HepG2 (cell line): ENCODE measurements around the gene CC2D1A.

Source experiments
- GATAD2A ChIP-seq: IDR thresholded peaks from 2 replicates; pipeline ENCODE4 v1.6.1; 2016
- HDAC2 ChIP-seq: sonication (generic); formaldehyde crosslinking; IDR thresholded peaks from 2 replicates; pipeline ENCODE4 v1.4.0; 2020; ENCODE audit warnings: missing genetic modification reagents
- KAT7 ChIP-seq: IDR thresholded peaks from 2 replicates; pipeline ENCODE4 v1.6.1; 2018; ENCODE audit warnings: borderline replicate concordance, missing compliant biosample characterization
- MAFF ChIP-seq: IDR thresholded peaks from 2 replicates; pipeline ENCODE4 v1.6.1; 2011; ENCODE audit warnings: low read depth, low read length, improper control_type of control experiment
- NCOR1 ChIP-seq: fragments of 200-600 bp; sonication (generic); IDR thresholded peaks from 2 replicates; pipeline ENCODE4 v1.7.0; 2017; ENCODE audit warnings: antibody characterized with exemption, low read length, borderline replicate concordance
- NFRKB ChIP-seq: fragments of 450-650 bp; IDR thresholded peaks from 2 replicates; pipeline ENCODE4 v1.6.1; 2017
- POLR2A ChIP-seq, 2 experiments: IDR thresholded peaks; 2 replicates each; pipeline ENCODE4 v1.6.1; 2011; ENCODE audit warnings: low read depth in 2 of 2, low read length in 2 of 2, mild to moderate bottlenecking in 1 of 2, moderate library complexity in 1 of 2; ENCODE audit not compliant: insufficient read depth in 1 of 2
- POLR2AphosphoS5 ChIP-seq: IDR thresholded peaks from 2 replicates; pipeline ENCODE4 v1.6.1; 2012; ENCODE audit warnings: low read depth, low read length
- RBM39 ChIP-seq: fragments of 200-400 bp; formaldehyde crosslinking; IDR thresholded peaks from one replicate; pipeline ENCODE4 v1.6.1; 2018; ENCODE audit warnings: antibody characterized with exemption, mild to moderate bottlenecking, low read depth, low read length; ENCODE audit not compliant: poor library complexity, severe bottlenecking
- SP2 ChIP-seq: sonication (generic); formaldehyde crosslinking; IDR thresholded peaks from 2 replicates; pipeline ENCODE4 v1.5.1; 2020; ENCODE audit warnings: mild to moderate bottlenecking, missing genetic modification reagents
- ZFP36 ChIP-seq: fragments of 150-350 bp; IDR thresholded peaks from 2 replicates; pipeline ENCODE4 v1.6.1; 2018; ENCODE audit warnings: borderline replicate concordance, low read length, low read depth; ENCODE audit not compliant: partially characterized antibody
- ZNF629 ChIP-seq: sonication (generic); formaldehyde crosslinking; conservative IDR thresholded peaks from 2 replicates; pipeline ENCODE4 v1.5.0; 2020; ENCODE audit warnings: missing genetic modification reagents
- TF ChIP-seq, protein P1 (sequence below): sonication (generic); formaldehyde crosslinking; IDR thresholded peaks from 2 replicates; pipeline ENCODE4 v1.5.0; 2020; ENCODE audit warnings: mild to moderate bottlenecking, missing genetic modification reagents, moderate library complexity
- TF ChIP-seq, protein P2 (sequence below): sonication (generic); formaldehyde crosslinking; conservative IDR thresholded peaks from 2 replicates; pipeline ENCODE4 v1.4.0; 2020; ENCODE audit warnings: missing genetic modification reagents

DNA sequence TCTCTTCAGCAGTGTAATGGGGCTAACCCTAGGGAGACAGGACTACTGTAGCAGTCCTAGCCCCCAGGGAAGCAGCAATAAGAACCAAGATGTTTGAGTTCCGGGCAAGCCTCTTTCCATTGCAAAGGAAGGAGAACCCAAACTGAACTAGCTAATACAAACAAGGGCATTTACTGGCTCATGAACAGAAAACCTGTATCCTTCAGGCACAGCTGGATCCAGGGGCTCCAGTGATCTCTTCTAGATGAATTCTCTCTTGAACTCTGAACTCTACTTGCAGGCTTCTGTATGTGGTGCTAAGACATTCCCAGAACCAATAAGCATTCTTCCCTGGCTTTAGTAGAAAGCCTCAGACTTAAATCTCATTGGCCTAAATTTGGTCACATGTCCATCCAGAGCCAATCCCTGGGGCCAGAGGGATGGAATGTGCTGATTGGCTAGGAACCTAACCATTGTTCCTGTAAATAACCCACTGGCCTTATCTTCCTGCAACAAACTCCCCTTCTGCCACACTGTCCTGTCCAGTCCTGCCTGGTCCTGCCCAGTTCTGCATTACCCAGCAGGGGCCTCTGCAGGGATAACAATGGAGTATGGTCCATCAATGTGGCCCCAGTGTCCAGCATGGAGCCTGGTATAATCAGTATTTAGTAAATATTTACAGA is 36.2 kb downstream of the CC2D1A start:
- TF ChIP-seq, protein P1, sequence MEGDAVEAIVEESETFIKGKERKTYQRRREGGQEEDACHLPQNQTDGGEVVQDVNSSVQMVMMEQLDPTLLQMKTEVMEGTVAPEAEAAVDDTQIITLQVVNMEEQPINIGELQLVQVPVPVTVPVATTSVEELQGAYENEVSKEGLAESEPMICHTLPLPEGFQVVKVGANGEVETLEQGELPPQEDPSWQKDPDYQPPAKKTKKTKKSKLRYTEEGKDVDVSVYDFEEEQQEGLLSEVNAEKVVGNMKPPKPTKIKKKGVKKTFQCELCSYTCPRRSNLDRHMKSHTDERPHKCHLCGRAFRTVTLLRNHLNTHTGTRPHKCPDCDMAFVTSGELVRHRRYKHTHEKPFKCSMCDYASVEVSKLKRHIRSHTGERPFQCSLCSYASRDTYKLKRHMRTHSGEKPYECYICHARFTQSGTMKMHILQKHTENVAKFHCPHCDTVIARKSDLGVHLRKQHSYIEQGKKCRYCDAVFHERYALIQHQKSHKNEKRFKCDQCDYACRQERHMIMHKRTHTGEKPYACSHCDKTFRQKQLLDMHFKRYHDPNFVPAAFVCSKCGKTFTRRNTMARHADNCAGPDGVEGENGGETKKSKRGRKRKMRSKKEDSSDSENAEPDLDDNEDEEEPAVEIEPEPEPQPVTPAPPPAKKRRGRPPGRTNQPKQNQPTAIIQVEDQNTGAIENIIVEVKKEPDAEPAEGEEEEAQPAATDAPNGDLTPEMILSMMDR (CRISPR knock-in tag), result no peak
- TF ChIP-seq SP2, result no peak
- no peak for TF ChIP-seq NFRKB
- no peak for TF ChIP-seq ZNF629 (CRISPR knock-in tag)
- TF ChIP-seq POLR2A (IDR thresholded peaks at IDR 0.05; ENCODE audit: insufficient read depth in 1 of 2, low read depth in 2 of 2, low read length in 2 of 2), result no peak
- TF ChIP-seq NCOR1, result no peak
- no peak for TF ChIP-seq MAFF
- no peak for TF ChIP-seq ZFP36
- no peak for TF ChIP-seq KAT7 (CRISPR knock-in tag)
- TF ChIP-seq HDAC2 (CRISPR knock-in tag), result no peak
- TF ChIP-seq RBM39, result no peak
- TF ChIP-seq, protein P2, sequence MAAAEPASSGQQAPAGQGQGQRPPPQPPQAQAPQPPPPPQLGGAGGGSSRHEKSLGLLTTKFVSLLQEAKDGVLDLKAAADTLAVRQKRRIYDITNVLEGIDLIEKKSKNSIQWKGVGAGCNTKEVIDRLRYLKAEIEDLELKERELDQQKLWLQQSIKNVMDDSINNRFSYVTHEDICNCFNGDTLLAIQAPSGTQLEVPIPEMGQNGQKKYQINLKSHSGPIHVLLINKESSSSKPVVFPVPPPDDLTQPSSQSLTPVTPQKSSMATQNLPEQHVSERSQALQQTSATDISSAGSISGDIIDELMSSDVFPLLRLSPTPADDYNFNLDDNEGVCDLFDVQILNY (CRISPR knock-in tag), result no peak
- TF ChIP-seq POLR2AphosphoS5, result no peak
- TF ChIP-seq GATAD2A (CRISPR knock-in tag), result no peak
